ENCODE measurements around the gene PIGS.

DNA sequence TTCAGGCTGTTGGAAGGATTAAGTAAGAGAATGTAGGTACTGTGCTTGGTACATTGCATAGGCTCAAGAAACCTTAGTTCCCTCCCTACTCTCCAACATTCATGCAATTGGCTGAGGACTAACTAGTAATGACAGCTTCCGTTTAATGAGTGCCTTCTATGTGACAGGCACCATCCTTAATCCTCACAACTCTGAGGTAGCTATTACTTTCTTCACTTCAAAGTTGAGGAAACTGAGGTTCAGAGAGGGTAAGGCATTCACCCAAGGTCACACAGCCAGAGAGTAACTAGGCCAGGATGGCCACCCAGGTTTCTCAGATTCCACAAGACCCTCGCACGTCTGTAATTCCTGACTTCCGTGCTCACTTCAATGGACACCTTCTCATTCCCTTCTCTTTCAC, 41.1 kb downstream of the PIGS start:
- no peak for TF ChIP-seq SUZ12 (IDR thresholded peaks at IDR 0.05)
- TF ChIP-seq FOXM1 (IDR thresholded peaks at IDR 0.05; ENCODE audit: borderline replicate concordance) = no peak
- no peak for TF ChIP-seq ELF4 (IDR thresholded peaks at IDR 0.05)
- TF ChIP-seq FOXK2 (IDR thresholded peaks at IDR 0.05) = no peak
- TF ChIP-seq CTBP1 (IDR thresholded peaks at IDR 0.05; ENCODE audit: borderline replicate concordance) = no peak
- TF ChIP-seq NFRKB (IDR thresholded peaks at IDR 0.05) = no peak
- TF ChIP-seq BHLHE40 (IDR thresholded peaks at IDR 0.05; ENCODE audit: borderline replicate concordance) = no peak
- no peak for TF ChIP-seq SP1 (IDR thresholded peaks at IDR 0.05)
- no peak for TF ChIP-seq ZNF384 (IDR thresholded peaks at IDR 0.05)
- TF ChIP-seq, protein P1, sequence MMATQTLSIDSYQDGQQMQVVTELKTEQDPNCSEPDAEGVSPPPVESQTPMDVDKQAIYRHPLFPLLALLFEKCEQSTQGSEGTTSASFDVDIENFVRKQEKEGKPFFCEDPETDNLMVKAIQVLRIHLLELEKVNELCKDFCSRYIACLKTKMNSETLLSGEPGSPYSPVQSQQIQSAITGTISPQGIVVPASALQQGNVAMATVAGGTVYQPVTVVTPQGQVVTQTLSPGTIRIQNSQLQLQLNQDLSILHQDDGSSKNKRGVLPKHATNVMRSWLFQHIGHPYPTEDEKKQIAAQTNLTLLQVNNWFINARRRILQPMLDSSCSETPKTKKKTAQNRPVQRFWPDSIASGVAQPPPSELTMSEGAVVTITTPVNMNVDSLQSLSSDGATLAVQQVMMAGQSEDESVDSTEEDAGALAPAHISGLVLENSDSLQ (IDR thresholded peaks at IDR 0.05) = no peak

Measured in HEK293T (cell line).